ENCODE measurements around the gene FBXL7.

GRCh38 chr5:15852217-15852616 lies 352.2 kb downstream of the FBXL7 start:
- TF ChIP-seq CTCF (IDR thresholded peaks at IDR 0.05; ENCODE audit: control extremely low read depth in 1 of 3, insufficient read depth in 1 of 3, low read depth in 1 of 3, low read length in 3 of 3) (no peak), POLR2A (IDR thresholded peaks at IDR 0.05; ENCODE audit: control extremely low read depth in 1 of 2, low read depth in 2 of 2, low read length in 2 of 2) (no peak), EZH2 (IDR thresholded peaks at IDR 0.05; ENCODE audit: low read depth, low read length, severe bottlenecking) (no peak), SP1 (IDR thresholded peaks at IDR 0.05; ENCODE audit: low read depth, low read length) (no peak), FOSL1 (IDR thresholded peaks at IDR 0.05; ENCODE audit: insufficient read depth, low read depth, low read length) (no peak), NRF1 (IDR thresholded peaks at IDR 0.05; ENCODE audit: low read depth, low read length) (no peak), POLR2AphosphoS5 (IDR thresholded peaks at IDR 0.05; ENCODE audit: low read depth, low read length) (no peak), SIRT6 (IDR thresholded peaks at IDR 0.05; ENCODE audit: low read length) (no peak), TCF12 (IDR thresholded peaks at IDR 0.05; ENCODE audit: low read depth, low read length) (no peak), RAD21 (IDR thresholded peaks at IDR 0.05 in 1 of 2, conservative IDR thresholded peaks at IDR 0.05 in 1 of 2; ENCODE audit: low read depth in 2 of 2, low read length in 2 of 2) (no peak), YY1 (IDR thresholded peaks at IDR 0.05; ENCODE audit: low read depth, low read length) (no peak), ATF3 (IDR thresholded peaks at IDR 0.05; ENCODE audit: insufficient read depth, low read depth, low read length) (no peak), JUND (IDR thresholded peaks at IDR 0.05; ENCODE audit: low read length) (no peak), BRCA1 (IDR thresholded peaks at IDR 0.05; ENCODE audit: low read depth, low read length) (no peak)

Measured in H1 (cell line).